A549 (cell line): ENCODE results near the gene FRMD4A. TPM values are rescaled to one million over a fixed set of nuclear protein-coding genes. Genes with fewer than 3 reads are reported as not detected.

Experiments
- ATAC-seq, 2 experiments: fragments of 200-7000 bp in 1 of 2; fragments of >200 bp in 1 of 2; cut with Nextera tagmentation in 1 of 2; cut with Tn5 transposase in 1 of 2; 3 replicates each; pipeline versions ENCODE4 v1.8.0 to v1.9.1; 2018 to 2020; ENCODE audit warnings: mild to moderate bottlenecking in 1 of 2, moderate library complexity in 1 of 2
- CTCF ChIA-PET: fragments of 300-600 bp; sonication (Branson Sonifier 250); formaldehyde crosslinking; extraction: SDS; loops from one replicate; lab custom pipeline; 2021; ENCODE audit warnings: antibody characterized with exemption, inconsistent platforms; lab: Yijun Ruan, JAX
- POLR2A ChIA-PET: fragments of 350-600 bp; formaldehyde crosslinking; extraction: SDS; loops from one replicate; lab custom pipeline; 2021; ENCODE audit warnings: antibody characterized with exemption, inconsistent platforms; lab: Yijun Ruan, JAX
- DNase-seq, 2 experiments: peaks; one replicate each; pipeline versions ENCODE4 v3.0.0 to v3.0.0-alpha.2; 2011 to 2016; ENCODE audit warnings: low read depth in 1 of 2, low spot score in 1 of 2
- FAIRE-seq: peaks from 2 replicates; lab custom pipeline; 2011; peaks lifted over from hg19 to GRCh38; lab: Jason Lieb, UNC
- H3K27ac ChIP-seq, 2 experiments: fragments of >200 bp; sonication (Bioruptor Twin); formaldehyde crosslinking; 3 replicates each; pipeline ENCODE4 v1.5.1; 2016 to 2017
- H3K4me1 ChIP-seq: fragments of >200 bp; sonication (Bioruptor Twin); formaldehyde crosslinking; 3 replicates; pipeline ENCODE4 v1.6.1; 2016
- H3K4me2 ChIP-seq: fragments of >200 bp; sonication (Bioruptor Twin); formaldehyde crosslinking; 3 replicates; pipeline ENCODE4 v1.6.1; 2016
- H3K4me3 ChIP-seq: fragments of >200 bp; sonication (Bioruptor Twin); formaldehyde crosslinking; 3 replicates; pipeline ENCODE4 v1.5.1; 2016
- H3K9me3 ChIP-seq: fragments of >200 bp; sonication (Bioruptor Twin); formaldehyde crosslinking; 3 replicates; pipeline ENCODE4 v1.6.1; 2016
- BHLHE40 ChIP-seq: IDR thresholded peaks from 2 replicates; pipeline ENCODE4 v1.6.1; 2012; ENCODE audit warnings: low read depth, low read length, inconsistent platforms
- CBX8 ChIP-seq: fragments of 200-600 bp; sonication (generic); IDR thresholded peaks from 2 replicates; pipeline ENCODE4 v1.6.1; 2016
- EHF ChIP-seq: fragments of 250-450 bp; sonication (Bioruptor Pico); IDR thresholded peaks from 2 replicates; pipeline ENCODE4 v1.5.0; 2020; ENCODE audit warnings: mild to moderate bottlenecking
- ELK1 ChIP-seq: fragments of 150-350 bp; IDR thresholded peaks from 2 replicates; pipeline ENCODE4 v1.6.1; 2014; ENCODE audit warnings: low read depth, mild to moderate bottlenecking, low read length
- ESRRA ChIP-seq: fragments of 150-350 bp; IDR thresholded peaks from 2 replicates; pipeline ENCODE4 v1.6.1; 2014; ENCODE audit warnings: mild to moderate bottlenecking, low read length, borderline replicate concordance
- FOSL2 ChIP-seq, 2 experiments: fragments of 450-650 bp in 1 of 2; fragments of >200 bp in 1 of 2; sonication (Bioruptor Twin) in 1 of 2; formaldehyde crosslinking; IDR thresholded peaks; 2 replicates each; pipeline versions ENCODE4 v1.5.0 to v1.6.1; 2016 to 2020; ENCODE audit warnings: mild to moderate bottlenecking in 1 of 2, moderate library complexity in 1 of 2
- HEYL ChIP-seq: fragments of 250-450 bp; sonication (Bioruptor Pico); IDR thresholded peaks from 2 replicates; pipeline ENCODE4 v1.8.0; 2021; ENCODE audit warnings: mild to moderate bottlenecking, moderate library complexity
- HOXB13 ChIP-seq: fragments of 250-450 bp; sonication (Bioruptor Pico); IDR thresholded peaks from 2 replicates; pipeline ENCODE4 v1.5.0; 2020; ENCODE audit warnings: low read depth, mild to moderate bottlenecking, moderate library complexity
- MAX ChIP-seq: IDR thresholded peaks from 2 replicates; pipeline ENCODE4 v1.6.1; 2012
- MAZ ChIP-seq: fragments of 150-350 bp; IDR thresholded peaks from 2 replicates; pipeline ENCODE4 v1.6.1; 2014; ENCODE audit warnings: antibody characterized with exemption, low read depth, low read length, borderline replicate concordance
- NPAS2 ChIP-seq: fragments of 250-450 bp; sonication (Bioruptor Pico); IDR thresholded peaks from 2 replicates; pipeline ENCODE4 v1.8.0; 2022; ENCODE audit warnings: mild to moderate bottlenecking, moderate library complexity, borderline replicate concordance
- PHF8 ChIP-seq: fragments of 200-600 bp; sonication (generic); IDR thresholded peaks from 2 replicates; pipeline ENCODE4 v1.6.1; 2016; ENCODE audit warnings: low read depth, mild to moderate bottlenecking, antibody characterized with exemption, moderate library complexity, borderline replicate concordance
- POLR2A ChIP-seq: IDR thresholded peaks from 2 replicates; pipeline ENCODE4 v1.6.1; 2012; ENCODE audit warnings: mild to moderate bottlenecking, low read length
- RARB ChIP-seq: fragments of 250-450 bp; sonication (Bioruptor Pico); IDR thresholded peaks from 2 replicates; pipeline ENCODE4 v1.8.0; 2021; ENCODE audit warnings: mild to moderate bottlenecking, moderate library complexity
- RCOR1 ChIP-seq: fragments of 150-350 bp; IDR thresholded peaks from 2 replicates; pipeline ENCODE4 v1.6.1; 2014; ENCODE audit warnings: antibody characterized with exemption, low read length, low read depth
- TFCP2L1 ChIP-seq: fragments of 250-450 bp; sonication (Bioruptor Pico); IDR thresholded peaks from 2 replicates; pipeline ENCODE4 v1.5.0; 2021; ENCODE audit warnings: mild to moderate bottlenecking
- USF2 ChIP-seq: fragments of 450-650 bp; IDR thresholded peaks from 2 replicates; pipeline ENCODE4 v1.6.1; 2014; ENCODE audit warnings: antibody characterized with exemption
- ZC3H11A ChIP-seq: fragments of 450-650 bp; IDR thresholded peaks from 2 replicates; pipeline ENCODE4 v1.6.1; 2014; ENCODE audit warnings: antibody characterized with exemption, mild to moderate bottlenecking
- ZFP36 ChIP-seq: fragments of 450-650 bp; IDR thresholded peaks from 2 replicates; pipeline ENCODE4 v1.6.1; 2014; ENCODE audit warnings: borderline replicate concordance; ENCODE audit not compliant: partially characterized antibody
- WGBS: methylation state at CpG from one replicate; pipeline ENCODE4 v1.1.6; 2017; ENCODE audit errors: missing lambda C conversion rate; 5-methylcytosine and 5-hydroxymethylcytosine counted together
- polyA plus RNA-seq, 4 experiments: library from polyadenylated mRNA; depleted of rRNA in 3 of 4; stranded (reverse); fragments of >200 nt; fragmentation: RNase III in 1 of 4; extraction: RNeasy Plus Mini Kit Qiagen cat#74134 plus additional on column Dnase treatment in 1 of 4; gene quantifications; 2 replicates in 3 of 4; 3 replicates in 1 of 4; pipeline ENCODE4 v1.2.3, GENCODE V29; 2011 to 2017
- TF ChIP-seq, protein P1 (sequence below): fragments of 250-450 bp; sonication (Bioruptor Pico); IDR thresholded peaks from 2 replicates; pipeline ENCODE4 v1.5.0; 2021; ENCODE audit warnings: mild to moderate bottlenecking, moderate library complexity, borderline replicate concordance
- TF ChIP-seq, protein P2 (sequence below): fragments of 200-600 bp; sonication (generic); IDR thresholded peaks from 2 replicates; pipeline ENCODE4 v1.6.1; 2016; ENCODE audit warnings: antibody characterized with exemption, mild to moderate bottlenecking, moderate library complexity

FRMD4A gene
- polyA plus RNA-seq, 2 of the 4 experiments (the other 2 are of a cell fraction) = 2.5 to 4.7 TPM

GRCh38 chr10:14093730-14094484, 236.8 kb downstream of the FRMD4A start (continued):
- TF ChIP-seq, protein P1, sequence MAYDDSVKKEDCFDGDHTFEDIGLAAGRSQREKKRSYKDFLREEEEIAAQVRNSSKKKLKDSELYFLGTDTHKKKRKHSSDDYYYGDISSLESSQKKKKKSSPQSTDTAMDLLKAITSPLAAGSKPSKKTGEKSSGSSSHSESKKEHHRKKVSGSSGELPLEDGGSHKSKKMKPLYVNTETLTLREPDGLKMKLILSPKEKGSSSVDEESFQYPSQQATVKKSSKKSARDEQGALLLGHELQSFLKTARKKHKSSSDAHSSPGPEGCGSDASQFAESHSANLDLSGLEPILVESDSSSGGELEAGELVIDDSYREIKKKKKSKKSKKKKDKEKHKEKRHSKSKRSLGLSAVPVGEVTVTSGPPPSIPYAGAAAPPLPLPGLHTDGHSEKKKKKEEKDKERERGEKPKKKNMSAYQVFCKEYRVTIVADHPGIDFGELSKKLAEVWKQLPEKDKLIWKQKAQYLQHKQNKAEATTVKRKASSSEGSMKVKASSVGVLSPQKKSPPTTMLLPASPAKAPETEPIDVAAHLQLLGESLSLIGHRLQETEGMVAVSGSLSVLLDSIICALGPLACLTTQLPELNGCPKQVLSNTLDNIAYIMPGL (CRISPR knock-in tag) = no peak
- TF ChIP-seq TFCP2L1 (no peak), MAX (no peak), ELK1 (no peak)

- WGBS = 41% methylated on average over 5 of the region's 5 CpGs
- no peak for ATAC-seq
- Histone ChIP-seq H3K4me1 (no peaks in the 10 kb centered on the region), H3K4me2 (no peak overlapping the region), H3K27ac (no peak overlapping the region), H3K9me3 (no peaks in the 10 kb centered on the region), H3K4me3 (no peak overlapping the region)
- no peak for DNase-seq
- no peak for TF ChIP-seq ZFP36
- no peak for TF ChIP-seq MAX
- no peak for TF ChIP-seq PHF8
- TF ChIP-seq NPAS2 (CRISPR knock-in tag) = no peak
- TF ChIP-seq, protein P1 (CRISPR knock-in tag) = no peak
- TF ChIP-seq BHLHE40 = no peak
- TF ChIP-seq MAZ = no peak
- no peak for TF ChIP-seq RCOR1
- no peak for TF ChIP-seq CBX8
- TF ChIP-seq HOXB13 (CRISPR knock-in tag) = no peak
- TF ChIP-seq FOSL2 (IDR thresholded peaks at IDR 0.05) = no peak
- no peak for TF ChIP-seq FOSL2 (CRISPR knock-in tag; IDR thresholded peaks at IDR 0.05)
- no peak for TF ChIP-seq RARB
- no peak for TF ChIP-seq ZC3H11A
- TF ChIP-seq POLR2A = no peak
- TF ChIP-seq ESRRA = no peak
- no peak for TF ChIP-seq EHF
- TF ChIP-seq USF2 = no peak
- TF ChIP-seq, protein P2, sequence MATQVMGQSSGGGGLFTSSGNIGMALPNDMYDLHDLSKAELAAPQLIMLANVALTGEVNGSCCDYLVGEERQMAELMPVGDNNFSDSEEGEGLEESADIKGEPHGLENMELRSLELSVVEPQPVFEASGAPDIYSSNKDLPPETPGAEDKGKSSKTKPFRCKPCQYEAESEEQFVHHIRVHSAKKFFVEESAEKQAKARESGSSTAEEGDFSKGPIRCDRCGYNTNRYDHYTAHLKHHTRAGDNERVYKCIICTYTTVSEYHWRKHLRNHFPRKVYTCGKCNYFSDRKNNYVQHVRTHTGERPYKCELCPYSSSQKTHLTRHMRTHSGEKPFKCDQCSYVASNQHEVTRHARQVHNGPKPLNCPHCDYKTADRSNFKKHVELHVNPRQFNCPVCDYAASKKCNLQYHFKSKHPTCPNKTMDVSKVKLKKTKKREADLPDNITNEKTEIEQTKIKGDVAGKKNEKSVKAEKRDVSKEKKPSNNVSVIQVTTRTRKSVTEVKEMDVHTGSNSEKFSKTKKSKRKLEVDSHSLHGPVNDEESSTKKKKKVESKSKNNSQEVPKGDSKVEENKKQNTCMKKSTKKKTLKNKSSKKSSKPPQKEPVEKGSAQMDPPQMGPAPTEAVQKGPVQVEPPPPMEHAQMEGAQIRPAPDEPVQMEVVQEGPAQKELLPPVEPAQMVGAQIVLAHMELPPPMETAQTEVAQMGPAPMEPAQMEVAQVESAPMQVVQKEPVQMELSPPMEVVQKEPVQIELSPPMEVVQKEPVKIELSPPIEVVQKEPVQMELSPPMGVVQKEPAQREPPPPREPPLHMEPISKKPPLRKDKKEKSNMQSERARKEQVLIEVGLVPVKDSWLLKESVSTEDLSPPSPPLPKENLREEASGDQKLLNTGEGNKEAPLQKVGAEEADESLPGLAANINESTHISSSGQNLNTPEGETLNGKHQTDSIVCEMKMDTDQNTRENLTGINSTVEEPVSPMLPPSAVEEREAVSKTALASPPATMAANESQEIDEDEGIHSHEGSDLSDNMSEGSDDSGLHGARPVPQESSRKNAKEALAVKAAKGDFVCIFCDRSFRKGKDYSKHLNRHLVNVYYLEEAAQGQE = no peak
- no peak for TF ChIP-seq HEYL
- no peak for FAIRE-seq
- ChIA-PET POLR2A (no interaction called here), CTCF (interaction anchor here (0.9 to 1.7 kb wide), 2 partner anchors 10 to 306 kb away, joined by 4 to 6 read pairs; no protein-coding TSS in a partner anchor)
These were observed 237.9 kb downstream of the FRMD4A start for GRCh38 chr10:14092799-14093198.
